ENCODE results near the gene FBXL19.

FBXL19 gene

DNA sequence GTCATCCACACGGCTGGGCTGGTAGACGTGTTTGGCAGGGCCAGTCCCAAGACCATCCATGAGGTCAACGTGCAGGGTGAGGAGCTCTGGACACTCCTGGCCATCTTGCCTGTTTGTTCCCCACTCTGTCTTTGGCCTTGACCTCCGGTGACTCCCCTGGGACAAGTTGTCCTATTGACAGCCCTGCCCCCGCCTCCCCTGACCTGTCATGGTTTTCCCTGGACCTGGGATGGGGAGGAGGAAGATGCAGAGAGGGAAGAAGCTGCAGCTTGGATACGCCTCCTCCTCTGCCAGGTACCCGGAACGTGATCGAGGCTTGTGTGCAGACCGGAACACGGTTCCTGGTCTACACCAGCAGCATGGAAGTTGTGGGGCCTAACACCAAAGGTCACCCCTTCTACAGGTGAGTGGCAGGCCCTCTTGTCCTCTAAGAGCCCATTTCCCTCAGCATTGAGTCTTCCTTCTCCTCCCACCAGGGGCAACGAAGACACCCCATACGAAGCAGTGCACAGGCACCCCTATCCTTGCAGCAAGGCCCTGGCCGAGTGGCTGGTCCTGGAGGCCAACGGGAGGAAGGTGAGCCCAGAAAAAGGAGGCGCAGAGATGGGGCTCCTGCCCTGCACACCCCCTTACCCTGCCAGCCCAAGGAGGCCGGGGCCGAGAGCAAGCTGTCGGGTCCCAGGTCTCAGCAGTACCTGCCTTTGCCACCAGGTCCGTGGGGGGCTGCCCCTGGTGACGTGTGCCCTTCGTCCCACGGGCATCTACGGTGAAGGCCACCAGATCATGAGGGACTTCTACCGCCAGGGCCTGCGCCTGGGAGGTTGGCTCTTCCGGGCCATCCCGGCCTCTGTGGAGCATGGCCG, 63.0 kb downstream of the FBXL19 start:
- no peak for DNase-seq (ENCODE audit: low spot score)

DNA sequence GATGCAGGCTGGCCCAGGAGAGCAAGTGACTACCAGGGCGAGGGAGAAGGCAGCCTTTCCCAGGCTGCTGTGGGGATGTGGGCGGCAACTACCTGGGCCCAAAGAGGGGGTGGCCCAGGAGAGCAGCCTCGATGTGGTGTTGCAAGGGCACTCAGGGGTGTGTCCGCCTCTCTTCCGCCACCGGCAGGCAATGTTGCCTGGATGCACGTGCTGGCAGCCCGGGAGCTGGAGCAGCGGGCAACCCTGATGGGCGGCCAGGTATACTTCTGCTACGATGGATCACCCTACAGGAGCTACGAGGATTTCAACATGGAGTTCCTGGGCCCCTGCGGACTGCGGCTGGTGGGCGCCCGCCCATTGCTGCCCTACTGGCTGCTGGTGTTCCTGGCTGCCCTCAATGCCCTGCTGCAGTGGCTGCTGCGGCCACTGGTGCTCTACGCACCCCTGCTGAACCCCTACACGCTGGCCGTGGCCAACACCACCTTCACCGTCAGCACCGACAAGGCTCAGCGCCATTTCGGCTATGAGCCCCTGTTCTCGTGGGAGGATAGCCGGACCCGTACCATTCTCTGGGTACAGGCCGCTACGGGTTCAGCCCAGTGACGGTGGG, 64.3 kb downstream of the FBXL19 start:
- no peak for DNase-seq (ENCODE audit: low spot score)

DNA sequence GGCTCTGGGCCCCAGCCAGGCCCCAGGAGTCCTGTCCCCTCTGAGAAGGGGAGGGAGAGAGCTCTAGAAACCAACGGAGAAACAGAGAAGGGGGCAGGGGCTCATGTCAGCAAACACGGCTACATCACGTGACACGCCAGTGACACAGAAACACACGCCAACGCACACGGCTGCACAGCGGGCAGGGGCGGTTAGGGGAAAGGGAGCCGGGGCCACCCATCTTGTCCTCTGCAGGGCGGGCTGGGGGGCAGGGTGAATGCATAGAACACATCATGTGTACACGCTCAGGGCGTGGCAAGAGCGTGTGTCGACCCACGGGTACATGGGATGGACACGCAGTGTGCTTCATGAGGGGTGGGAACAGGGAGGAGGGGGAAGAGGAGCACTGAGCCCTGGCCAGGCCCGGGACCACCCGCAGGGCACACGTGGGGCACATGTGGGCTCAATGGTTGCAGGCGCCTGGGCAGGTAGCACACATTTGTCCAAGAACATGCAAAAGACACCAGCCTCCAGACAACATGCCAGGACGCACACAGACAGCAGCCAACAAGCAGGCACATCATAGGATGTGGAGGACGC, 66.2 kb downstream of the FBXL19 start:
- no peak for DNase-seq (ENCODE audit: low spot score)

GRCh38 chr16:30990105-30990504, 66.7 kb downstream of the FBXL19 start:
- DNase-seq (ENCODE audit: low spot score), result no peak

DNA sequence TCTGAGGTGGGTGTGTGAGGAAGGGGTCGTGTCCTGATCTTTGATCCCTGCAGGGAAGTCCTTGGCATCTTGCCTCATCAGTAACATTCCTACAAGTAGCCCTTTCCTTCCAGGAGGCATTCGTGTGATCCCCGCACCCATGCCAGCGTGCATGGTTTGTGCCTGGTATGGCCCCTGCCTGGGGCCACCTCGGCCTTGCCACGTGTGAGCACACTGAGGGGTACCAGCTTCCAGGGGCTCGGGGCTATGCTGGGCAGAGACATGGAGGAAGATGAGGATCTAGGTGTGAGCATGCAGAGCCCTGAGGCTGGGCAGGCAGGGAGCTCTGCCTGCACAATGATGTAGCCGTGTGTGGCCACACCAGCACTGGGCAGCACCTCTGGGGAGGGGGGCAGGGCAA, 67.7 kb downstream of the FBXL19 start:
- no peak for DNase-seq (ENCODE audit: low spot score)

GRCh38 chr16:30992276-30992780, 69.0 kb downstream of the FBXL19 start:
- DNase-seq (ENCODE audit: low spot score), result no peak

DNA sequence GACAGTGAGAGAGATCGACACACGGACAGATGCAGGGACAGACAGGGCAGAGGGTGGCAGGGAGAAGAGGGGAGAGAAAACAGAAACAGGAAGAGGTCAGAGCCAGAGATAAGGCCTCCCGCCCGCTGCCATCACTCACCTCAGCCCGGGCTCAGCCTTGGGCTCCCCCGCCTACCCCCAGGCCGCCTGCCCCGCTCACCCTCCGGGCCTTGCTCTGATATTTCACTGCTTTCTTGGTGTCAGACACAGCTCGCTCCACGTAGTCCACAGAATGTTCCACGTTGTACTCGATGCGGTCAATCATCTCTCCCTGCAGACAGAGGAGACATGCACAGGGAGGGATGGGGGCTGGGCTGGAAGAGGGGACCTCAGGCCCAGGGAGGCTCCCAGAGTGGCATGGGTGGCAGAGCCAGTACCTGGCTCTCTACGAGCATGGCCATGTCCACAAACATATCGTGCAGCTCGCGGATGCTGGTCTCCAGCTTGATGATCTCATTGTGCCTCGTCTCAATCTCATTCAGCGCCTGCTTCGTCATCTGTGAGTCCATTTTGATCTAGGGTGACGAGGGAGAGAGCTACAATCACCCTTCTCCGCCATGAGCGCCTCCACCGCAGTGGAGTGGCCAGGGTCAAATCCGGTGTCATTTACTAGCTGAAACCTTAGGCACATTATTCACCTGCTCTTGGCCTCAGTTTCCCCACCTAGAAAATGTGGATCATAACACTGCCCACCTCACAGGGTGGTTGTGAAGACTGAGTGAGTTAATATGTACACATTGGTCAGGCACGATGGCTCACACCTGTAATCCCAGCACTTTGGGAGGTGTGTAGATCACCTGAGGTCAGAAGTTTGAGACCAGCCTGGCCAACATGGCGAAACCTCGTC, 69.8 kb downstream of the FBXL19 start:
- no peak for DNase-seq (ENCODE audit: low spot score)

DNA sequence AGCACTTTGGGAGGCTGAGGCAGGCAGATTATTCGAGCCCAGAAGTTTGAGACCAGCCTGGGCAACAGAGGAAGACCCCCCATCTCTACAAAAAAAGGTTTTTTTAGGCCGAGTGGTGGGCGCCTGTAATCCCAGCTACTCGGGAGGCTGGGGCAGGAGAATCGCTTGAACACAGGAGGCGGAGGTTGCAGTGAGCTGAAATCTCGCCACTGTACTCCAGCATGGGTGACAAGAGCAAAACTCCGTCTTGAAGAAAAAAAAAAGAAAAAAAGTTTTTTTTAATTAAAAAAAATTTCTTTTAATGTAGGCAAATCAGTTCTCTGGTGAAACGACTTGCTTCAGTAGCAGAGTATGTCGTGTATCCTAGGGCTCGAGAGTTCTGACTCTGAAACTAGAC, 72.6 kb downstream of the FBXL19 start:
- DNase-seq (ENCODE audit: low spot score), result no peak

GRCh38 chr16:30996324-30996984, 73.1 kb downstream of the FBXL19 start:
- DNase-seq (ENCODE audit: low spot score), result peak; percentile 41

DNA sequence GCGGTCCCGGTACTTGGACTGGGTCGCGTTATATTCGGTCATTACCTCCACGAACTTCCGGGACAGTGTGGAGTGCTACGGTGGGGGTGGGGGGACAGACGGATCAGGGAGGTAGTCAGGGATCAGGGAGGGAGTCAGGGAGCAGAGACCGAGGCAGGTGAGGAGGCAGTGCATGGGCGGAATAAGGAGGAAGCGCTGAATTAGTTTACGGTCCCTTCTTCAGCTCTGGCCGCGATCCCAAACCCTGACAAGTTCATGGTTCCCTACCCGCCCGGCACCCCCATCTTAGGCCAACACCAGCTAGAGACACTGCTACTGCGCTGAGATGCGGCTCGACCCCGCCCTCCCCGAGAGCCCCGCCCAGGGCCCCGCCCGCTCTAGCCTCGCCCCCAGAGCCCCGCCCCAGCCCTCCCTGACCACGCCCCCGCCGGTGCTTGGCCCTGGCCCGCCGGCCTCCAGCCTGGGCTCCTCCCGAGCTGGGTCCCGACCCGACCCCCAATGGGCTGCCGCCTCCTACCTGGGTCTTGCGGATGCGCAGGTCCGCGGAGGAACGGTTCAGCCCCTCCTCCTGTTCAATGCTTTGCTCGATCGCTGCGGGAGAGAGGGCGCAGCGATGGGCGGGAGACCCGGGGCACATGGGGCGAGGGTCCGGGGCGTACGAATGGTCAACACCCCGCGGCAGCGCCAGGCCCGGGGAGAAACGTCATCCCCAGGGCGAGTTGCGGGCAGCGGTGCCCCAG, 73.8 kb downstream of the FBXL19 start:
- peak; percentile 97 for DNase-seq (ENCODE audit: low spot score)

DNA sequence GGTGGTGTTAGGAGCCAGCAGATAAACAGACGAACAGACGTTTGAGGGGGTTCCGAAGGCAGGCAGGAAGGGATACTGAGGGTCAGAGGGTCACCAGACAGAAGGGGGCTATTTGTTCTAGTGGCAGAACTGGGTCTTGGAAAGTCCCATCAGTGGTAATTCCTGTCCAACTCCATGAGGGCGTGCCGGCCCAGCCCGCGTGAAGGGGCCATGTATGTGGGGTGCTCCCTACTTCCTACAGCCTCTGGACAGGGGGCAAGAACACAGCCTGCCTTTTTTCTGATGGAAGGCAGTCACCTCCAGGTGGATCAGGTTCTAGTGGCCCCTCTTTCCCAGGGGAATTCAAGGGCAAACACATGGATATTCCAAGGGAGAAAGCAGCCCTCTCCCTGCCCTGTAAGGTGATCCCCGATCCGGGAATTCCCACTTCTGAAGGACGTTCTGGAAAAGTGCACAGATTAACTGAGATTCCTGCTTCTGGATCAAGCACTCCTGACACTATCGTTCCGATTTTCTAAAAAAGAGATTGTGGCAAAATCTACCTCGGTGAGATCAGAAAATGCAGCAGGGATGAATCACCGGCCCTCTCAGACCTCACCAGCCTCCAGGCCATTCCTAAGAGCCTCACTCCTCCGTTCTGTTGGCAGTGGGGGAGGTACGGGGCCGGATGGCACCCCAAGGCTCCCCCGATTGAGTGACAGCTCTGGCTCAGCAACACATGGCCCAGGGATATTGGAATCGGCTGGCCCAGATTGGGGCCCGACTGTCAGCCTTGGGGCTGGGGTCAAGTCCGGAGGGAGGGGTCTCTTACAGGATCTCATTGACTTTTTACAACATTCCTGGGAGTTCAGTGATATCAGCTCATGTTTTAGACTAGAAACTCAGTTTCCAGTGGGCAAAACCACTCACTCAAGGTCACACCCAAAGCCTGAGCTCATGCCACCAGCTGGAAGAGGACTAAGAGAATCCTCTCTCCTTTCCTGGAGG, 74.6 kb downstream of the FBXL19 start:
- DNase-seq (ENCODE audit: low spot score), result peak; percentile 91

Measured in AG08395 (cell line).